Stimulated activated CD8-positive, alpha-beta memory T cell treated with anti-CD3 and anti-CD28 coated beads, Interleukin-15, amount 100 ng/mL, for 24 hours (primary cell): Measurements from ENCODE around the gene WIPF1.

ENCODE experiments used
- DNase-seq: peaks from one replicate; pipeline ENCODE4 v3.0.0-alpha.2; 2020; ENCODE audit warnings: low read depth

The WIPF1 gene

GRCh38 chr2:174535757-174536703, 61.6 kb downstream of the WIPF1 start:
- no peak for DNase-seq

- no peak for DNase-seq
Observed at GRCh38 chr2:174535083-174535482, 62.5 kb downstream of the WIPF1 start.

GRCh38 chr2:174529916-174530315, 67.7 kb downstream of the WIPF1 start:
- DNase-seq = no peak

- no peak for DNase-seq
Observed at GRCh38 chr2:174527959-174528358, 69.6 kb downstream of the WIPF1 start.

- no peak for DNase-seq
Observed at GRCh38 chr2:174527101-174527721, 70.4 kb downstream of the WIPF1 start.

- DNase-seq = no peak
Observed at GRCh38 chr2:174524527-174524926, 73.1 kb downstream of the WIPF1 start.

- DNase-seq = no peak
Observed at GRCh38 chr2:174522553-174522952, 75.1 kb downstream of the WIPF1 start.

- DNase-seq = no peak
Observed at GRCh38 chr2:174518395-174518794, 79.2 kb downstream of the WIPF1 start.

GRCh38 chr2:174516501-174517378, 80.9 kb downstream of the WIPF1 start:
- no peak for DNase-seq

GRCh38 chr2:174512345-174512744, 85.3 kb downstream of the WIPF1 start:
- no peak for DNase-seq

GRCh38 chr2:174511580-174512260, 85.9 kb downstream of the WIPF1 start:
- DNase-seq = no peak

- no peak for DNase-seq
Observed at GRCh38 chr2:174510583-174511189, 86.9 kb downstream of the WIPF1 start.
